Fibroblast of mammary gland (primary cell): ENCODE results near the gene NUBPL.
"Not testable (repeated sequence)": the region's sequence is repeated elsewhere in the genome, so short reads cannot be mapped to it uniquely, and the experiment has no call there.

Experiments
- DNase-seq: peaks from one replicate; pipeline ENCODE4 v3.0.0-alpha.2; 2010; ENCODE audit warnings: low read depth
- H3K4me3 ChIP-seq: 2 replicates; pipeline ENCODE4 v1.5.1; 2011; ENCODE audit warnings: low read depth, mild to moderate bottlenecking, low read length, moderate library complexity; ENCODE audit not compliant: control insufficient read depth
- CTCF ChIP-seq: conservative IDR thresholded peaks from 2 replicates; pipeline ENCODE4 v1.5.1; 2011; ENCODE audit warnings: low read depth, low read length, inconsistent platforms; ENCODE audit not compliant: control insufficient read depth, insufficient read depth

The NUBPL gene

DNA sequence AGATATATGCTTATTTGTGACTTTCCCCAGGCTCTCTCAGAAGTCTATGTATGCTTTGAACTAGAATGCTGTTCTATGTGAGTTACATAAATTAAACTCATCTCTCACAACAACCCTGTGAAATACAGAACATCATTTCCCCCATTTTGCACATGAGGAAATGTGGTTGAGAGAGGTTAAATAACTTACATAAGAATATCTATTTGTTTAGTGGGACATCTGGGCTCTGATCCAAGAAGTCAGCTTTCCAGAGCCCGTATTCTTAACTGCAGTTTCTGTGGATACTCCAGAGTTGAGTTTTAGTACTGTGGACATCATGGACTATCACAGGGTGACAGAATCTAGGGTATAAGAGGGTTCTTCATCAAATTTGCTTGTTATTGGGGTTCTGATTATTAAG lies 273.4 kb downstream of the NUBPL start:
- peak; percentile 57 for DNase-seq

GRCh38 chr14:31835049-31835448 lies 273.8 kb downstream of the NUBPL start:
- no peak overlapping the region for H3K4me3 ChIP-seq
- TF ChIP-seq CTCF: no peak

More for the DNA sequence above, 273.4 kb downstream of the NUBPL start:
- TF ChIP-seq CTCF: no peak
- H3K4me3 ChIP-seq: no peak overlapping the region

GRCh38 chr14:31837031-31837430 lies 275.8 kb downstream of the NUBPL start:
- TF ChIP-seq CTCF: no peak
- H3K4me3 ChIP-seq: no peak overlapping the region
- DNase-seq: no peak

More at GRCh38 chr14:31835049-31835448, 273.8 kb downstream of the NUBPL start:
- DNase-seq: peak; percentile 35

DNA sequence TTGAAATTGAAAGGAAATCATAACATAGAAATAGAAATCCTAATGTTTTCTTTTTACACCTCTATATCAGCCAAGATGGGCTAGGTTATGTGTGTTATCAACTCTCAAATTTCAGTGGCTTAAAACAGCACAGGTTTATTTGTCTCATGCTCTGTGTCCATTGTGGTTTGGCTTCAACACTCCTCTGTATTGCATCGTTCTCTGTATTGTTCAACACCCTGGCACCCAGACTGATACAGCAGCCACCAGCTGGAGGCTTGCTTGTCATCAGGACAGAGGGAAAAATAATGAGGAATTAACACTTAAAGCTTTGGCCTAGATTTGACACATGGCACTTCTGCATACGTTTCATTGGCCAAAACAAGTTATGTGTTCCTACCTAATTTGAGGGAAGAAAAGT lies 281.7 kb downstream of the NUBPL start:
- no peak for TF ChIP-seq CTCF
- peak; percentile 12 for DNase-seq

DNA sequence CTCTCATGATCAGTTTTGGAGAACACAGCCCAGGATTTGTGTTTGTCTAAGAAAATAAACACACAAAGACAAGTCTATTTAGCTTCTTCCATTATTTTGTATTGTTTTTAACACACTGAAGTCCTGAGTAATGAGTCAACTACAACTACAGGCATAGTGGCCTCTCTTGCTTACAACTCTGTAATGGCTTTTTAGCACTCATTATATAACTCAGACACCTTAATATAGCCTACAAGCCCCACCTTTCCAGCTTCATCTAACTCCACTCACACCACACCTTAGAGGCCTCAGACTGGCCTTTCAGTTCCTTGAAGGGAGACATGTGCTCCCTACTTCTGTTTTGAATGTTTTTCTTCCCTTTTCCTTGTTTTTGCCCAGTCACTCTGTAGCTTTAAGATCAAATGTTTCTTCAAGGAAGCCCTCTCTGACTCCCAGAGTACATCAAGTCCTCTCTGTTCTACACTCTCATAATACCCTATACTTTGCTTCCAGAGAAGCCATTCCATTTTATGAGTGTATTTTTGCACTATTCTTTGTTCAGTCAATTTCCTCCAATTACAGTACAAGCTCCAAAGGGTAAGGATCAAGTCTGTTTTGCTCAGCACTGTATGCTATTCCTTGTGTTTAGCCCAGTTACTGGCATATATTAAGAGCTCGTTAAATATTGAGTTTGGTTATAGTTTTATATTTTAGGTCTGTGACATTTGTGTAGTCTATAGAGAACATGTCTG lies 282.3 kb downstream of the NUBPL start:
- TF ChIP-seq CTCF: no peak

More for the DNA sequence above, 281.7 kb downstream of the NUBPL start:
- H3K4me3 ChIP-seq: no peak overlapping the region

DNA sequence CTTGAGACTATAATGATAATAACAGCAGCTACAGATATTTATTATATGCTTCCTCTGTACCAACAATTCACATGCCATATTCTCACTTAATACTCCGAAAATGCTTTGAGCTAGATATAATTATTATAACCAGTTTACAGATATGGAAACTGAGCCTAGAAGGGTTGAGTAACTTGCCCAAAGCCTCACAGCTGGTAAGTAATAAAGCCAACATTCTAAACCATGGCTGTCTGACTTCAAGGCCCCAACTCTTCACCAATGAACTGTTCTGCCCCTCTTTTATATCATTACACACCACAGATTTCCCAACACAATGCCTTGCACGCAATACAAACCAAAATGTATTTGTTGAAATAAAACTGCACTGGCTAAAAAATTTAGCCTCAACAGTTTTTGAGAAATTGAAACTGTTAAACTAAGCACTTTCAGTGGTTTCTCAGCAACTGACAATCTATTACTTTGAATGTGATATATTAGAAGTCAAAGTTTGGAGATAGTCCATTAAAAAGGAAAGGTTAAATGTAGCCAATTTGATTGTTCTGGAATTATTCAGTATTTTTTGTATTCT lies 293.4 kb downstream of the NUBPL start:
- DNase-seq: no peak
- no peak overlapping the region for H3K4me3 ChIP-seq
- no peak for TF ChIP-seq CTCF

More for the DNA sequence above, 282.3 kb downstream of the NUBPL start:
- DNase-seq: peak; percentile 2
- H3K4me3 ChIP-seq: no peak overlapping the region

GRCh38 chr14:31855262-31855661 lies 294.1 kb downstream of the NUBPL start:
- no peak for DNase-seq

GRCh38 chr14:31856003-31856402 lies 294.8 kb downstream of the NUBPL start:
- DNase-seq: not testable (repeated sequence)

More at GRCh38 chr14:31855262-31855661, 294.1 kb downstream of the NUBPL start:
- TF ChIP-seq CTCF: no peak
- no peak overlapping the region for H3K4me3 ChIP-seq

More at GRCh38 chr14:31856003-31856402, 294.8 kb downstream of the NUBPL start:
- not testable (repeated sequence) for H3K4me3 ChIP-seq
